ENCODE results near the gene ZIC3.
"Not testable (repeated sequence)": the region's sequence is repeated elsewhere in the genome, so short reads cannot be mapped to it uniquely, and the experiment has no call there.

DNA sequence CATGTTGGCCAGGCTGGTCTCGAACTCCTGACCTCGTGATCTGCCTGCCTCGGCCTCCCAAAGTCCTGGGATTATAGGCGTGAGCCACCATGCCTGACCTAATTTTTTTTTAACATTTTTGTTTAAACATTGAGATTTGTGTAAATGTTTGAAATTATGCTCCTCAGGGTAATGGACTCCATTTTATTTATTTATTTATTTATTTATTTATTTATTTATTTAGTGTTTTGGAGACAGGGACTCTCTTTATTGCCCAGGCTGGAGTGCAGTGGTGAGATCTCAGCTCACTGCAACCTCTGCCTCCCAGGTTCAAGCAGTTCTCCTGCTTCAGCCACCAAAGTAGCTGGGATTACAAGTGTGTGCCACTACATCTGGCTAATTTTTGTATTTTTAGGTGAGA lies 13.8 kb upstream of the ZIC3 start:
- TF ChIP-seq POLR2AphosphoS5 (IDR thresholded peaks at IDR 0.05); POLR2A (IDR thresholded peaks at IDR 0.05; ENCODE audit: low read depth); EP300 (IDR thresholded peaks at IDR 0.05): not testable (repeated sequence)

All from esophagus muscularis mucosa (tissue), 3 donors.